Measurements from ENCODE around the gene SPRTN.
"Not testable (repeated sequence)": the region's sequence is repeated elsewhere in the genome, so short reads cannot be mapped to it uniquely, and the experiment has no call there.

Gene SPRTN

GRCh38 chr1:231340328-231341013 lies 2.4 kb downstream of the SPRTN start:
- in situ Hi-C loops (cut with HindIII; ENCODE audit: low sequenced_read_pairs): no loop called here
- no peak overlapping the region for H3K4me3 ChIP-seq (ENCODE audit: low read depth, low read length)
- TF ChIP-seq CTCF (IDR thresholded peaks at IDR 0.05; ENCODE audit: low read depth, low read length, missing control alignments): no peak
- no peak for DNase-seq (ENCODE audit: low read depth)

- in situ Hi-C loops (cut with HindIII; ENCODE audit: low sequenced_read_pairs): no loop called here
- TF ChIP-seq CTCF (IDR thresholded peaks at IDR 0.05; ENCODE audit: low read depth, low read length, missing control alignments): no peak
- DNase-seq (ENCODE audit: low read depth): no peak
- no peak overlapping the region for H3K4me3 ChIP-seq (ENCODE audit: low read depth, low read length)
Observed at GRCh38 chr1:231347961-231348360, 9.9 kb downstream of the SPRTN start.

GRCh38 chr1:231348442-231348841 lies 10.3 kb downstream of the SPRTN start:
- in situ Hi-C loops (cut with HindIII; ENCODE audit: low sequenced_read_pairs): no loop called here

GRCh38 chr1:231348856-231349255 lies 10.8 kb downstream of the SPRTN start:
- DNase-seq (ENCODE audit: low read depth); in situ Hi-C loops (cut with HindIII; ENCODE audit: low sequenced_read_pairs); H3K4me3 ChIP-seq (ENCODE audit: low read depth, low read length): not testable (repeated sequence)

More at GRCh38 chr1:231348442-231348841, 10.3 kb downstream of the SPRTN start:
- TF ChIP-seq CTCF (IDR thresholded peaks at IDR 0.05; ENCODE audit: low read depth, low read length, missing control alignments): no peak
- H3K4me3 ChIP-seq (ENCODE audit: low read depth, low read length): no peak overlapping the region
- no peak for DNase-seq (ENCODE audit: low read depth)

- in situ Hi-C loops (cut with HindIII; ENCODE audit: low sequenced_read_pairs): loop anchor here (25.0 kb wide), 1 partner anchor 235 kb away; no protein-coding TSS in a partner anchor
- no peak for DNase-seq (ENCODE audit: low read depth)
- TF ChIP-seq CTCF (IDR thresholded peaks at IDR 0.05; ENCODE audit: low read depth, low read length, missing control alignments): no peak
- H3K4me3 ChIP-seq (ENCODE audit: low read depth, low read length): no peak overlapping the region
Observed at GRCh38 chr1:231351816-231352215, 13.7 kb downstream of the SPRTN start.

DNA sequence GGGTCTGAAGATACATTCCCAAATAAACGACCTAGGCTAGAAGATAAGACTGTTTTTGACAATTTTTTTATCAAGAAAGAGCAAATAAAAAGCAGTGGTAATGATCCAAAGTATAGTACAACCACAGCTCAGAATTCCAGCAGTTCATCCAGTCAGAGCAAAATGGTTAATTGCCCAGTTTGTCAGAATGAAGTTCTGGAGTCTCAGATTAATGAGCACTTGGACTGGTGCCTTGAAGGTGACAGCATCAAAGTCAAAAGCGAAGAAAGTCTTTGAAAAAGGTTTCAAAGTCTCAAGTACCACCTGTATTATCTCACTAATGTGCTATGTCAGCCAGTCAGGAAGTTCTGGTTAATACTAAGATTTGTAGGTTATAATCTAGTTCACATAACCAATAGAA lies 15.0 kb downstream of the SPRTN start:
- no peak for DNase-seq (ENCODE audit: low read depth)
- TF ChIP-seq CTCF (IDR thresholded peaks at IDR 0.05; ENCODE audit: low read depth, low read length, missing control alignments): no peak
- H3K4me3 ChIP-seq (ENCODE audit: low read depth, low read length): no peak overlapping the region
- in situ Hi-C loops (cut with HindIII; ENCODE audit: low sequenced_read_pairs): loop anchor here (25.0 kb wide), 1 partner anchor 234 kb away; no protein-coding TSS in a partner anchor

DNA sequence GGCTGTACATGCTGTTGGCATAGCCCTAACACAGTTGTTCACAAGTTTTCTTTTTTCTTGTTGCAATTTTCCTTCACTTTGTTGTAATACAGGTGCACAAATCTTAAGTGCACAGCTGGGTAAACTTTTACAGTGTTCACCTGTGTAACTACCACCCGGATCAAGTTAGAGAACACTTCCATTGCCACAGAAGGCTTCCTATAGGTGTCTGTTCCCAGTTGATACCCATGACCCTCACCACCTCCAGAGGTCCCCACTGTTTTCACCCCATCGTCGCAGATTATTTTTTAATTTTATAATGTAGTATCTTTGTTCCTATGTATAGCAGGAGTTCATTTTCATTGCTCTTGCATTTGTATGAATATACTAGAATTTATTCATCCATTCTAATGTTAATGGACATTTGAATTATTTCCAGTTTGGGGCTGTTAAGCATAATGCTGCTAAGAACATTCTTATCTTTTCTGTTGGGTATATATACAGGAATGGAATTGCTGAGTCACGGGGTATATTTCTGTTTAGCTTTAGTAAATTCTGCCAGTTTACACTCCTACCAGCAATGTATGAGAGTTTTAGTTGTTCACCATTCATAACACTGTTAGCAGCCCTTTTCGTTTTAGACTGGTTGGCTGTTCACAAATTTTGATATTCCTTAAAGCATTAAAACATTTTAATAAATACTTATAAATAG lies 16.4 kb downstream of the SPRTN start:
- no peak for TF ChIP-seq CTCF (IDR thresholded peaks at IDR 0.05; ENCODE audit: low read depth, low read length, missing control alignments)
- H3K4me3 ChIP-seq (ENCODE audit: low read depth, low read length): no peak overlapping the region
- no peak for DNase-seq (ENCODE audit: low read depth)
- in situ Hi-C loops (cut with HindIII; ENCODE audit: low sequenced_read_pairs): loop anchor here (25.0 kb wide), 1 partner anchor 233 kb away; no protein-coding TSS in a partner anchor

All from astrocyte of the cerebellum (primary cell).